Measurements from ENCODE around the gene GALNT16.

- TF ChIP-seq EP300 (IDR thresholded peaks at IDR 0.05; ENCODE audit: borderline replicate concordance) (no peak), CEBPB (IDR thresholded peaks at IDR 0.05) (no peak), NFIC (IDR thresholded peaks at IDR 0.05) (no peak), MAX (IDR thresholded peaks at IDR 0.05) (no peak), REST (IDR thresholded peaks at IDR 0.05; ENCODE audit: low read depth) (no peak), YY1 (IDR thresholded peaks at IDR 0.05; ENCODE audit: low read depth) (no peak), TEAD4 (IDR thresholded peaks at IDR 0.05) (no peak), TAF1 (IDR thresholded peaks at IDR 0.05; ENCODE audit: low read depth) (no peak), RAD21 (IDR thresholded peaks at IDR 0.05; ENCODE audit: low read depth) (no peak), EGR1 (IDR thresholded peaks at IDR 0.05) (no peak), FOXM1 (IDR thresholded peaks at IDR 0.05; ENCODE audit: borderline replicate concordance, low read depth) (no peak)
- TF ChIP-seq, protein P1, sequence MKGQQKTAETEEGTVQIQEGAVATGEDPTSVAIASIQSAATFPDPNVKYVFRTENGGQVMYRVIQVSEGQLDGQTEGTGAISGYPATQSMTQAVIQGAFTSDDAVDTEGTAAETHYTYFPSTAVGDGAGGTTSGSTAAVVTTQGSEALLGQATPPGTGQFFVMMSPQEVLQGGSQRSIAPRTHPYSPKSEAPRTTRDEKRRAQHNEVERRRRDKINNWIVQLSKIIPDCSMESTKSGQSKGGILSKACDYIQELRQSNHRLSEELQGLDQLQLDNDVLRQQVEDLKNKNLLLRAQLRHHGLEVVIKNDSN (IDR thresholded peaks at IDR 0.05), result no peak
These were observed 27.6 kb upstream of the GALNT16 start for GRCh38 chr14:69232388-69232787.

Data from Ishikawa (cell line).